ENCODE measurements around the gene DCBLD1.

DNA sequence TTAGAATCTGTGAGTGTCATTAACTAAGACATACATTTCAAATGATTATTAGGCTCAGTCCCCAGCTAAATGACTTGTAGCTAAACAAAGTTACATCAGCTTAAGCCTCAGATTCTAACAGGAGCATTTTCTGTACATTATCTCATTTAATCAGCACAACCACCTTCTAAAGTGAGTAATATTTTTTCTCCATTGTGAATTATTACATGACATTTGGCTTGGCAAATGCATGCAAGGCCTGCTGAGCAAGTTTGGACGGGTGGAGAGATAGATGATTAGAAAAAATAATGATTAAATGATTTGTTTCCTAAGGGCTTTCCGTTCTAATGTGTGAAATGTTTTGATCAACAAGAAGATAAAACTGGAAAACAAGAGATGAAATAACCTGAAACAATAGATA, 20.7 kb downstream of the DCBLD1 start:
- no peak for TF ChIP-seq EZH2phosphoT487 (IDR thresholded peaks at IDR 0.05; ENCODE audit: borderline replicate concordance, low read depth, low read length)
- TF ChIP-seq, protein P1, sequence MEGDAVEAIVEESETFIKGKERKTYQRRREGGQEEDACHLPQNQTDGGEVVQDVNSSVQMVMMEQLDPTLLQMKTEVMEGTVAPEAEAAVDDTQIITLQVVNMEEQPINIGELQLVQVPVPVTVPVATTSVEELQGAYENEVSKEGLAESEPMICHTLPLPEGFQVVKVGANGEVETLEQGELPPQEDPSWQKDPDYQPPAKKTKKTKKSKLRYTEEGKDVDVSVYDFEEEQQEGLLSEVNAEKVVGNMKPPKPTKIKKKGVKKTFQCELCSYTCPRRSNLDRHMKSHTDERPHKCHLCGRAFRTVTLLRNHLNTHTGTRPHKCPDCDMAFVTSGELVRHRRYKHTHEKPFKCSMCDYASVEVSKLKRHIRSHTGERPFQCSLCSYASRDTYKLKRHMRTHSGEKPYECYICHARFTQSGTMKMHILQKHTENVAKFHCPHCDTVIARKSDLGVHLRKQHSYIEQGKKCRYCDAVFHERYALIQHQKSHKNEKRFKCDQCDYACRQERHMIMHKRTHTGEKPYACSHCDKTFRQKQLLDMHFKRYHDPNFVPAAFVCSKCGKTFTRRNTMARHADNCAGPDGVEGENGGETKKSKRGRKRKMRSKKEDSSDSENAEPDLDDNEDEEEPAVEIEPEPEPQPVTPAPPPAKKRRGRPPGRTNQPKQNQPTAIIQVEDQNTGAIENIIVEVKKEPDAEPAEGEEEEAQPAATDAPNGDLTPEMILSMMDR (conservative IDR thresholded peaks at IDR 0.05; ENCODE audit: low read length), result no peak
